CD4-positive, alpha-beta memory T cell (primary cell): ENCODE measurements around the gene ITPRID2. TPM values are rescaled to one million over a fixed set of nuclear protein-coding genes. Genes with fewer than 3 reads are reported as not detected.
"Not testable (repeated sequence)": the region's sequence is repeated elsewhere in the genome, so short reads cannot be mapped to it uniquely, and the experiment has no call there.

Source experiments
- CTCF ChIA-PET: fragments of 350-600 bp; sonication (Branson Sonifier 250); formaldehyde crosslinking; loops from one replicate; lab custom pipeline; 2021; ENCODE audit warnings: inconsistent platforms; ENCODE audit not compliant: partially characterized antibody; lab: Charles Lee
- POLR2A ChIA-PET: fragments of 350-600 bp; sonication (Branson Sonifier 250); formaldehyde crosslinking; loops from one replicate; lab custom pipeline; 2021; ENCODE audit not compliant: partially characterized antibody; lab: Charles Lee
- DNase-seq, 5 donors: peaks; one replicate each; pipeline versions ENCODE4 v3.0.0 to v3.0.0-alpha.2; 2020 to 2022; ENCODE audit warnings: mixed read lengths in 1 of 5
- H3K27ac ChIP-seq: one replicate; pipeline ENCODE4 v1.7.0; 2013; ENCODE audit warnings: low read depth, low read length
- H3K27me3 ChIP-seq: 2 replicates; pipeline ENCODE4 v1.7.0; 2013; ENCODE audit warnings: mild to moderate bottlenecking, low read length, moderate library complexity; ENCODE audit not compliant: insufficient read depth
- H3K36me3 ChIP-seq: 2 replicates; pipeline ENCODE4 v1.7.0; 2013; ENCODE audit warnings: mild to moderate bottlenecking, low read length, moderate library complexity; ENCODE audit not compliant: insufficient read depth
- H3K4me1 ChIP-seq: 2 replicates; pipeline ENCODE4 v1.7.0; 2013; ENCODE audit warnings: mild to moderate bottlenecking, low read length, moderate library complexity; ENCODE audit not compliant: insufficient read depth
- H3K4me3 ChIP-seq, 2 donors: one replicate each; pipeline ENCODE4 v1.7.0; 2013; ENCODE audit warnings: low read length in 2 of 2, mild to moderate bottlenecking in 1 of 2
- H3K9me3 ChIP-seq, 2 donors: one replicate each; pipeline ENCODE4 v1.7.0; 2013; ENCODE audit warnings: low read length in 2 of 2, control low read depth in 1 of 2; ENCODE audit not compliant: control insufficient read depth in 1 of 2
- H3K27ac Mint-ChIP-seq, 7 donors: one replicate each; pipeline ENCODE4 v1.8.0; 2020 to 2021; ENCODE audit warnings: mixed read lengths in 7 of 7, mild to moderate bottlenecking in 6 of 7, inconsistent platforms in 3 of 7, moderate library complexity in 3 of 7
- H3K27me3 Mint-ChIP-seq, 2 donors: one replicate each; pipeline ENCODE4 v1.8.0; 2020 to 2021; ENCODE audit warnings: mixed read lengths in 2 of 2
- H3K36me3 Mint-ChIP-seq, 2 donors: one replicate each; pipeline ENCODE4 v1.8.0; 2020 to 2021; ENCODE audit warnings: mixed read lengths in 2 of 2, inconsistent platforms in 1 of 2, mild to moderate bottlenecking in 1 of 2
- H3K4me1 Mint-ChIP-seq, 4 donors: one replicate each; pipeline ENCODE4 v1.8.0; 2020 to 2021; ENCODE audit warnings: mixed read lengths in 4 of 4, mild to moderate bottlenecking in 1 of 4
- H3K4me3 Mint-ChIP-seq, 8 donors: one replicate each; pipeline ENCODE4 v1.8.0; 2020 to 2021; ENCODE audit warnings: mixed read lengths in 8 of 8, mild to moderate bottlenecking in 7 of 8, moderate library complexity in 6 of 8, inconsistent platforms in 3 of 8
- H3K9me3 Mint-ChIP-seq, 8 donors: one replicate each; pipeline ENCODE4 v1.8.0; 2020 to 2021; ENCODE audit warnings: mixed read lengths in 8 of 8, mild to moderate bottlenecking in 5 of 8, inconsistent platforms in 3 of 8, moderate library complexity in 1 of 8
- intact Hi-C: fragments of 100-400 bp; cut with micrococcal nuclease; formaldehyde crosslinking; loops from one replicate; pipeline ENCODE4 v1.15.1; 2023
- polyA plus RNA-seq, 2 donors: library from polyadenylated mRNA; unstranded; fragments of 300-500 nt; fragmentation: Illumina TruSeq; gene quantifications; one replicate each; pipeline ENCODE4 v1.2.3, GENCODE V29; 2021
- total RNA-seq, 2 experiments: library from RNA; stranded (reverse); gene quantifications; one replicate each; pipeline ENCODE4 v1.2.3, GENCODE V29; 2021

Gene ITPRID2
- total and polyA plus RNA-seq, 4 experiments from 2014 or later, result 3.8 to 38.8 (median 18.9) TPM

DNA sequence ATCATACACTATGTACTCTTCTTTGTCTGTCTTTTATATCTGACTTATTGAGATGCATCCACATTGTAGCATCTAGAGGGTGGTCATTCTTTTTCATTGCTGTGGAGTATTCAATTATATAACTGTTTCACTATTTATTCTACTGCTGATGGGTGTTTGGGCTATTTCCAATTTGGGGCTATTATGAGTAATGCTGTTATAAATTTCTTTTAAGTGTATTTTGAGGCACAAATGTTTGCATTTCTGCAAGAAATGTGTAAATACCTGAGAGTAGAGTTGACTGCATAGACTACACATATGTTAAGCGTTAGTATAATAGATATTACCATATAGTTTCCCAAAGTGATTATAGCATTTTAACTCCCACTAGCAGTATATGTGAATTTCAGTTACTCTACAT, 67.2 kb downstream of the ITPRID2 start:
- Histone ChIP-seq H3K27ac (no peak overlapping the region), H3K36me3 (no peaks in the 10 kb centered on the region), H3K27me3 (no peaks in the 10 kb centered on the region), H3K4me1 (peaks cover 8% of the 10 kb centered on the region), H3K9me3 (no peaks in the 10 kb centered on the region), H3K4me3 (no peak overlapping the region)
- ChIA-PET POLR2A (no interaction called here), CTCF (interaction anchor here (1.1 to 1.4 kb wide), 2 partner anchors 9 to 216 kb away, joined by 4 read pairs; no protein-coding TSS in a partner anchor)
- Mint-ChIP-seq H3K4me3 (no peak overlapping the region), H3K4me1 (peaks cover 8 to 10% (median 9%) of the 10 kb centered on the region in 4 donors), H3K9me3 (no peaks in the 10 kb centered on the region), H3K27ac (no peak overlapping the region), H3K36me3 (no peaks in the 10 kb centered on the region), H3K27me3 (peaks cover 13 to 14% of the 10 kb centered on the region in 2 donors)
- no peak for DNase-seq
- intact Hi-C loops, result no loop called here

DNA sequence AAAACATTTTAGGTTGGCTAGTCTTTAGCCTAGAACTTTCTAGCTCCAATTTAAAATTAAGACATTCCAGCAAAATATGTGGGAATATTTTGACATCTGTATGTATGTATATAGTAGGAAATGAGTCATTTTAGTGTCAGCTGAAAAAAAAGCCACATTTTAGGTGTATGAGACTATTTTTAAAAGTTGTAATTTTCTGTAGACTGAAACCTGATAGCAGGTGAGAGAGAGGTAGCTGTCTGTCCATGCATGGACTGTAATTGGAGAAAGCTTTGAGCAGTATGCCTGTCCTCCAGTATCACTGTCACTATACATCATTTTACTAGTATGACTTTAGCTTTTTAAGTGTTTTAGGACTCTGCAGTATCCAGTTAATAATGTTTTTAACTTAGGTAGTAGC, 68.0 kb downstream of the ITPRID2 start:
- no peaks in the 10 kb centered on the region for H3K36me3 ChIP-seq

GRCh38 chr2:181961167-181961566, 69.6 kb downstream of the ITPRID2 start:
- intact Hi-C loops, DNase-seq, H3K27ac ChIP-seq, H3K4me3 Mint-ChIP-seq, H3K27me3 ChIP-seq, H3K4me1 ChIP-seq, H3K27ac Mint-ChIP-seq, POLR2A ChIA-PET, H3K36me3 ChIP-seq, H3K9me3 ChIP-seq, H3K9me3 Mint-ChIP-seq, H3K4me1 Mint-ChIP-seq, H3K4me3 ChIP-seq, H3K36me3 Mint-ChIP-seq: not testable (repeated sequence)
- peaks cover 14% of the 10 kb centered on the region in 2 donors for H3K27me3 Mint-ChIP-seq
- CTCF ChIA-PET, result interaction anchor here (1.3 kb wide), 1 partner anchor 11 kb away, joined by 3 read pairs; no protein-coding TSS in a partner anchor

More for the DNA sequence above, 68.0 kb downstream of the ITPRID2 start:
- CTCF ChIA-PET, result interaction anchor here (1.1 to 1.4 kb wide), 2 partner anchors 10 to 217 kb away, joined by 4 read pairs; no protein-coding TSS in a partner anchor
- POLR2A ChIA-PET, result no interaction called here
- no peak overlapping the region for H3K27ac ChIP-seq
- H3K9me3 Mint-ChIP-seq, result no peaks in the 10 kb centered on the region
- H3K27me3 ChIP-seq, result no peaks in the 10 kb centered on the region
- H3K27me3 Mint-ChIP-seq, result peaks cover 12 to 14% of the 10 kb centered on the region in 2 donors
- H3K27ac Mint-ChIP-seq, result no peak overlapping the region
- no peak overlapping the region for H3K4me3 Mint-ChIP-seq
- H3K9me3 ChIP-seq, result no peaks in the 10 kb centered on the region
- H3K4me1 ChIP-seq, result peaks cover under 1% of the 10 kb centered on the region
- no peak for DNase-seq
- no peaks in the 10 kb centered on the region for H3K36me3 Mint-ChIP-seq
- H3K4me1 Mint-ChIP-seq, result peaks cover 1 to 3% (median 2%) of the 10 kb centered on the region in 4 donors
- intact Hi-C loops, result no loop called here
- no peak overlapping the region for H3K4me3 ChIP-seq

- H3K4me3 ChIP-seq, result no peak overlapping the region
- ChIA-PET CTCF (interaction anchor here (1.3 to 1.4 kb wide), 2 partner anchors 8 to 12 kb away, joined by 3 to 5 read pairs; no protein-coding TSS in a partner anchor), POLR2A (no interaction called here)
- no peaks in the 10 kb centered on the region for H3K36me3 Mint-ChIP-seq
- H3K4me3 Mint-ChIP-seq, result no peak overlapping the region
- H3K4me1 Mint-ChIP-seq, result peaks cover 0 to 2% (median under 1%) of the 10 kb centered on the region in 4 donors
- DNase-seq, result no peak
- no peaks in the 10 kb centered on the region for H3K9me3 ChIP-seq
- H3K36me3 ChIP-seq, result no peaks in the 10 kb centered on the region
- H3K27me3 ChIP-seq, result no peaks in the 10 kb centered on the region
- no peak overlapping the region for H3K27ac Mint-ChIP-seq
- intact Hi-C loops, result no loop called here
- H3K27me3 Mint-ChIP-seq, result peaks cover 10 to 20% of the 10 kb centered on the region in 2 donors
- H3K4me1 ChIP-seq, result no peaks in the 10 kb centered on the region
- peaks cover 0 to 2% (median 0%) of the 10 kb centered on the region in 8 donors for H3K9me3 Mint-ChIP-seq
- H3K27ac ChIP-seq, result no peak overlapping the region
Observed at GRCh38 chr2:181962142-181962541, 70.6 kb downstream of the ITPRID2 start.

DNA sequence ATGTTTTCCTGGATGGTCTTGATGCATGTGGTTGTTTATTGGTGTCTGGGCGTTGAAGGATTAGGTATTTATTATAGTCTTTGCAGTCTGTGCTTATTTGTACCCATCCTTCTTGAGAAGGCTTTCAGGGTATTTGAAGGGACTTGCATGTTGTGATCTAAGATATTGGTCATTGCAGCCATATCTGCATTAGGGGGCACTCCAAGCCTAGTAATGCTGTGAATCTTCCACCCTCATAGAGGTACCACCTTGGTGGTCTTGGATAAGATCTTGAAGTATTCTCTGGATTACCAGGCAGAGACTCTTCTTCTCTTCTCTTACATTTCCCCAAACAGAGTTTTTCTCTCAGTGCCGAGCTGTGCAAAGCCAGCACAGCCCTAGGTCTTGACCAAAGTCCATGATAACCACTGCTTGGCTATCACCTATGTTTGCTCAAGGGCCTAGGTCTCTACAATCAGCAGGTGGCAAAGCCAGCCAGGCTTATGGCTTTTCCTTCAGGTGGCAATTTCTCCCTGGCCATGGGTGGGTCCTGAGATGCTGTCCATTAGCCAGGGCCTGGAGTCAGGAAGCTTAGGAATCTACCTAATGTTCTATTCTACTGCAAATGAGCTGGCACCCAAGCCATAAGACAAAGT, 78.7 kb downstream of the ITPRID2 start:
- CTCF ChIA-PET, result no interaction called here
- Mint-ChIP-seq H3K4me1 (no peaks in the 10 kb centered on the region), H3K27me3 (peaks cover 3 to 24% of the 10 kb centered on the region in 2 donors)

DNA sequence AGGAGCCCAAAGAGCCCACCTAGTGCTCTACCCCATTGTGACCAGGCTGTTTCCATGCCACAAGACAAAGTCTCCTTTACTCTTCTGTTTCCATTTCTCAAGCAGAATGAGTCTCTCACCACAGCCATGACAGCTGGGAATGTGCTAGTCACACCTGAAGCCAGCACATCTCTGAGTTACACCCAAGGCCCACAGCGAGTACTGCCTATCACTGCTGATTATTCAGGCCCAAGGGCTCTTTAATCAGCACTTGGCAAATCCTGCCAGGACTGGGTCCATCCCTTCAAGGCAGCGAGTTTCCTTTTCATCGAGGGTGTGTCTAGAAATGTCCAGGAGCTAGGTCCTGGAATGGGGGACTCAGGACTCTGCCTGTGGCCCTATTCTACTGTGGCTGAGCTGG, 79.5 kb downstream of the ITPRID2 start:
- POLR2A ChIA-PET, result no interaction called here
- H3K27me3 ChIP-seq, result peaks cover 4% of the 10 kb centered on the region
- Mint-ChIP-seq H3K4me1 (no peaks in the 10 kb centered on the region), H3K27ac (no peak overlapping the region), H3K4me3 (no peak overlapping the region), H3K36me3 (no peaks in the 10 kb centered on the region), H3K27me3 (peaks cover 3 to 23% of the 10 kb centered on the region in 2 donors), H3K9me3 (peaks cover 0 to 10% (median 5%) of the 10 kb centered on the region in 8 donors)
- DNase-seq, result no peak
- CTCF ChIA-PET, result no interaction called here
- no peak overlapping the region for H3K4me3 ChIP-seq
- no peak overlapping the region for H3K27ac ChIP-seq
- no peaks in the 10 kb centered on the region for H3K9me3 ChIP-seq
- no peaks in the 10 kb centered on the region for H3K36me3 ChIP-seq
- no peaks in the 10 kb centered on the region for H3K4me1 ChIP-seq
- intact Hi-C loops, result no loop called here

More for the DNA sequence above, 78.7 kb downstream of the ITPRID2 start:
- Mint-ChIP-seq H3K36me3 (no peaks in the 10 kb centered on the region), H3K4me3 (no peak overlapping the region), H3K9me3 (peaks cover 0 to 10% (median 5%) of the 10 kb centered on the region in 8 donors), H3K27ac (no peak overlapping the region)
- H3K27ac ChIP-seq, result no peak overlapping the region
- POLR2A ChIA-PET, result no interaction called here
- DNase-seq, result no peak
- H3K4me1 ChIP-seq, result no peaks in the 10 kb centered on the region
- intact Hi-C loops, result no loop called here
- no peaks in the 10 kb centered on the region for H3K36me3 ChIP-seq
- H3K4me3 ChIP-seq, result no peak overlapping the region
- no peaks in the 10 kb centered on the region for H3K9me3 ChIP-seq
- peaks cover 4% of the 10 kb centered on the region for H3K27me3 ChIP-seq

DNA sequence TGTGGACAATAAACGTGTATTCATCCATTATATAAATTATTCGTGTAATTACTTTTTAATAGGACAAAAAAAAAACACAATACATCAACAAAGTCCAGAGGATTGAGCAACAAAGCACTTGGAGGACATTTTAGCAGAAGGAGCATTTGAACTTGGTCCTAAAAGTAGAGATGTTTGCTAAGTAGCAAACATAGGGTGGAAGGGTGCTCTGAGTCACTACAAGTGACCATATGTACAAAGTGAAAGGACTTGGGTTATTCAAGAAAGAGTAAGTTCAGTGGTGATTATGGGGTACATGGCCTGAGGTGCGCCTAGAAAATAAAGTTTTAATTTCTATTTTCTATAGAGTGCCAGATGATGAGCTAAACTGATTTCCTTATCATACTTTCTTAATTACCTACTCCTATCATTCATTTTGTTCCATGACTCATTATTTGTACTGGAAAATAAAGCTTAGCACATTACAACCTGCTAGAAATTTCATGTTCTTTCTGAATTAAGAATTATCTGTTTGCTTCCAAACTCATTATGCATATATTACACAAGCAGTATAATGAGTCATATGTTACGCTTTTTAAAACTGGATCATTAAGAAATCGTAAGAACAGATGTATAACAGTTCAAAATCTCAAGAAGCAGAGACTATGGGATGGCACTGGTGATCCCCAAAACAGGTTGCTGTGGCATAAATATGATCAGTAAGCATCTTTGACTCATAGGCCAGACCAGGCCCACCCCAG, 81.1 kb downstream of the ITPRID2 start:
- no peak for DNase-seq
- H3K27me3 Mint-ChIP-seq, result peaks cover 3 to 18% of the 10 kb centered on the region in 2 donors
- H3K27ac ChIP-seq, result no peak overlapping the region
- H3K27me3 ChIP-seq, result peaks cover 4% of the 10 kb centered on the region
- H3K9me3 Mint-ChIP-seq, result peaks cover 0 to 10% (median 6%) of the 10 kb centered on the region in 8 donors
- H3K4me3 ChIP-seq, result no peak overlapping the region
- intact Hi-C loops, result no loop called here
- POLR2A ChIA-PET, result no interaction called here
- CTCF ChIA-PET, result no interaction called here
- no peaks in the 10 kb centered on the region for H3K4me1 ChIP-seq
- H3K9me3 ChIP-seq, result no peaks in the 10 kb centered on the region
- H3K27ac Mint-ChIP-seq, result no peak overlapping the region
- no peaks in the 10 kb centered on the region for H3K36me3 Mint-ChIP-seq
- H3K4me3 Mint-ChIP-seq, result no peak overlapping the region
- H3K36me3 ChIP-seq, result no peaks in the 10 kb centered on the region
- no peaks in the 10 kb centered on the region for H3K4me1 Mint-ChIP-seq
